Stimulated activated CD8-positive, alpha-beta memory T cell treated with anti-CD3 and anti-CD28 coated beads, Interleukin-7, amount 100 ng/mL, for 4 hours (primary cell): ENCODE measurements around the gene TMEM17.

Experiments used
- DNase-seq, 2 donors: peaks; one replicate each; pipeline ENCODE4 v3.0.0-alpha.2; 2020; ENCODE audit warnings: low read depth in 2 of 2

TMEM17 gene

GRCh38 chr2:62511636-62512035 is 5.6 kb upstream of the TMEM17 start:
- DNase-seq, result no peak

GRCh38 chr2:62506421-62506750 is 391 bp upstream of the TMEM17 start:
- no peak for DNase-seq

GRCh38 chr2:62505109-62505749 is 766 bp downstream of the TMEM17 start:
- no peak for DNase-seq

- no peak for DNase-seq
These were observed 1.3 kb downstream of the TMEM17 start for GRCh38 chr2:62504657-62505056.

- DNase-seq, result no peak
These were observed 4.0 kb downstream of the TMEM17 start for GRCh38 chr2:62501794-62502500.

- DNase-seq, result no peak
These were observed 4.9 kb downstream of the TMEM17 start for GRCh38 chr2:62501069-62501468.

GRCh38 chr2:62499430-62500060 is 6.5 kb downstream of the TMEM17 start:
- DNase-seq, result no peak

- DNase-seq, result no peak
These were observed 7.3 kb downstream of the TMEM17 start for GRCh38 chr2:62498739-62499138.

- no peak for DNase-seq
These were observed 10.2 kb downstream of the TMEM17 start for GRCh38 chr2:62495761-62496160.

- no peak for DNase-seq
These were observed 13.9 kb downstream of the TMEM17 start for GRCh38 chr2:62492048-62492447.

GRCh38 chr2:62489702-62490101 is 16.3 kb downstream of the TMEM17 start:
- DNase-seq, result no peak

- no peak for DNase-seq
These were observed 16.8 kb downstream of the TMEM17 start for GRCh38 chr2:62489162-62489561.

- DNase-seq, result no peak
These were observed 19.6 kb downstream of the TMEM17 start for GRCh38 chr2:62486439-62486765.

- DNase-seq, result no peak
These were observed 20.1 kb downstream of the TMEM17 start for GRCh38 chr2:62485761-62486438.

GRCh38 chr2:62482558-62483352 is 23.2 kb downstream of the TMEM17 start:
- no peak for DNase-seq

- no peak for DNase-seq
These were observed 26.1 kb downstream of the TMEM17 start for GRCh38 chr2:62479917-62480316.

- DNase-seq, result no peak
These were observed 27.9 kb downstream of the TMEM17 start for GRCh38 chr2:62478093-62478580.

GRCh38 chr2:62477573-62477972 is 28.4 kb downstream of the TMEM17 start:
- no peak for DNase-seq

GRCh38 chr2:62475172-62476011 is 30.6 kb downstream of the TMEM17 start:
- DNase-seq, result no peak

GRCh38 chr2:62474176-62474575 is 31.8 kb downstream of the TMEM17 start:
- no peak for DNase-seq

GRCh38 chr2:62473246-62473827 is 32.7 kb downstream of the TMEM17 start:
- DNase-seq, result no peak
